Astrocyte (in vitro differentiated cells and primary cell): Measurements from ENCODE around the gene KRT82. TPM values are rescaled to one million over a fixed set of nuclear protein-coding genes. Genes with fewer than 3 reads are reported as not detected.

Experiments
- DNase-seq: peaks from one replicate; pipeline ENCODE4 v3.0.0-alpha.2; 2010; ENCODE audit warnings: low read depth
- FAIRE-seq: peaks from 2 replicates; lab custom pipeline; 2011; peaks lifted over from hg19 to GRCh38; lab: Jason Lieb, UNC
- H2AFZ ChIP-seq: 2 replicates; pipeline ENCODE4 v1.6.0; 2012; ENCODE audit warnings: low read depth, low read length, inconsistent platforms
- H3K27ac ChIP-seq: 2 replicates; pipeline ENCODE4 v1.5.1; 2011; ENCODE audit warnings: low read depth, low read length, inconsistent platforms
- H3K27me3 ChIP-seq: 2 replicates; pipeline ENCODE4 v1.6.0; 2011; ENCODE audit warnings: low read length, inconsistent platforms; ENCODE audit not compliant: insufficient read depth
- H3K36me3 ChIP-seq: 2 replicates; pipeline ENCODE4 v1.5.1; 2011; ENCODE audit warnings: low read length, inconsistent platforms; ENCODE audit not compliant: insufficient read depth
- H3K4me1 ChIP-seq: 2 replicates; pipeline ENCODE4 v1.5.1; 2011; ENCODE audit warnings: low read length, inconsistent platforms; ENCODE audit not compliant: insufficient read depth
- H3K4me2 ChIP-seq: 2 replicates; pipeline ENCODE4 v1.6.0; 2012; ENCODE audit warnings: low read length, inconsistent platforms
- H3K4me3 ChIP-seq: 2 replicates; pipeline ENCODE4 v1.5.1; 2011; ENCODE audit warnings: low read depth, mild to moderate bottlenecking, low read length, inconsistent platforms; ENCODE audit not compliant: insufficient read depth
- H3K79me2 ChIP-seq: 2 replicates; pipeline ENCODE4 v1.6.0; 2012; ENCODE audit warnings: mild to moderate bottlenecking, low read length, inconsistent platforms; ENCODE audit not compliant: insufficient read depth
- H3K9ac ChIP-seq: 2 replicates; pipeline ENCODE4 v1.6.0; 2012; ENCODE audit warnings: mild to moderate bottlenecking, low read length, inconsistent platforms
- H3K9me3 ChIP-seq: 2 replicates; pipeline ENCODE4 v1.5.1; 2012; ENCODE audit warnings: low read depth, mild to moderate bottlenecking, low read length, inconsistent platforms; ENCODE audit not compliant: insufficient read depth
- H4K20me1 ChIP-seq: 2 replicates; pipeline ENCODE4 v1.6.0; 2012; ENCODE audit warnings: low read length, inconsistent platforms; ENCODE audit not compliant: insufficient read depth
- H3K27ac Mint-ChIP-seq: one replicate; pipeline ENCODE4 v1.8.0; 2021; ENCODE audit warnings: mild to moderate bottlenecking, mixed read lengths; ENCODE audit not compliant: unreplicated experiment
- H3K27me3 Mint-ChIP-seq: one replicate; pipeline ENCODE4 v1.8.0; 2021; ENCODE audit warnings: low read depth, mixed read lengths; ENCODE audit not compliant: unreplicated experiment
- H3K36me3 Mint-ChIP-seq: one replicate; pipeline ENCODE4 v1.8.0; 2021; ENCODE audit warnings: low read depth, mixed read lengths; ENCODE audit not compliant: unreplicated experiment
- H3K4me1 Mint-ChIP-seq: one replicate; pipeline ENCODE4 v1.8.0; 2021; ENCODE audit warnings: low read depth, mixed read lengths; ENCODE audit not compliant: unreplicated experiment
- H3K4me3 Mint-ChIP-seq: one replicate; pipeline ENCODE4 v1.8.0; 2021; ENCODE audit warnings: mild to moderate bottlenecking, moderate library complexity, mixed read lengths; ENCODE audit not compliant: unreplicated experiment
- H3K9me3 Mint-ChIP-seq: one replicate; pipeline ENCODE4 v1.8.0; 2021; ENCODE audit warnings: mild to moderate bottlenecking, mixed read lengths; ENCODE audit not compliant: unreplicated experiment
- CTCF ChIP-seq: IDR thresholded peaks from 2 replicates; pipeline ENCODE4 v1.5.1; 2011; ENCODE audit warnings: low read depth, mild to moderate bottlenecking, inconsistent platforms, low read length, moderate library complexity; ENCODE audit not compliant: insufficient read depth
- EZH2 ChIP-seq: IDR thresholded peaks from 2 replicates; pipeline ENCODE4 v1.6.1; 2012; ENCODE audit warnings: mild to moderate bottlenecking, low read length, inconsistent platforms; ENCODE audit not compliant: insufficient read depth
- total RNA-seq: library from RNA; stranded (reverse); gene quantifications from 2 replicates; pipeline ENCODE4 v1.2.1, GENCODE V29; 2021

The KRT82 gene
- total RNA-seq, 1 donor from 2014 or later = not detected

- peaks cover 49% of the 10 kb centered on the region for H3K4me1 ChIP-seq
- H4K20me1 ChIP-seq = no peaks in the 10 kb centered on the region
- H3K9me3 ChIP-seq = no peaks in the 10 kb centered on the region
- no peak overlapping the region for H3K27ac ChIP-seq
- H3K27ac Mint-ChIP-seq = no peak overlapping the region
- H3K4me3 Mint-ChIP-seq = no peak overlapping the region
- no peak overlapping the region for H3K4me2 ChIP-seq
- no peaks in the 10 kb centered on the region for H3K27me3 ChIP-seq
- peaks cover 10% of the 10 kb centered on the region for H3K27me3 Mint-ChIP-seq
- no peaks in the 10 kb centered on the region for H3K79me2 ChIP-seq
- no peak for DNase-seq
- H3K36me3 ChIP-seq = no peaks in the 10 kb centered on the region
- H3K36me3 Mint-ChIP-seq = no peaks in the 10 kb centered on the region
- peaks cover 62% of the 10 kb centered on the region for H3K4me1 Mint-ChIP-seq
- H2AFZ ChIP-seq = no peak overlapping the region
- H3K9ac ChIP-seq = no peak overlapping the region
- no peak for FAIRE-seq
- TF ChIP-seq CTCF (no peak), EZH2 (no peak)
- H3K9me3 Mint-ChIP-seq = no peaks in the 10 kb centered on the region
- no peak overlapping the region for H3K4me3 ChIP-seq
Observed at GRCh38 chr12:52438305-52439301, 32.5 kb upstream of the KRT82 start.

- Mint-ChIP-seq H3K27me3 (peaks cover 17% of the 10 kb centered on the region), H3K4me3 (no peak overlapping the region), H3K27ac (no peak overlapping the region), H3K36me3 (no peaks in the 10 kb centered on the region), H3K4me1 (peaks cover 51% of the 10 kb centered on the region), H3K9me3 (no peaks in the 10 kb centered on the region)
- H3K4me1 ChIP-seq = peaks cover 38% of the 10 kb centered on the region
- H3K4me2 ChIP-seq = no peak overlapping the region
- no peak for DNase-seq
- no peaks in the 10 kb centered on the region for H3K9me3 ChIP-seq
- no peaks in the 10 kb centered on the region for H3K36me3 ChIP-seq
- H4K20me1 ChIP-seq = no peaks in the 10 kb centered on the region
- no peak overlapping the region for H2AFZ ChIP-seq
- H3K9ac ChIP-seq = no peak overlapping the region
- no peaks in the 10 kb centered on the region for H3K79me2 ChIP-seq
- no peak overlapping the region for H3K27ac ChIP-seq
- no peak for FAIRE-seq
- peaks cover 3% of the 10 kb centered on the region for H3K27me3 ChIP-seq
- no peak for TF ChIP-seq CTCF
- H3K4me3 ChIP-seq = no peak overlapping the region
Observed at GRCh38 chr12:52437508-52437907, 31.4 kb upstream of the KRT82 start.
